Measurements from ENCODE around the gene YIF1A.

DNA sequence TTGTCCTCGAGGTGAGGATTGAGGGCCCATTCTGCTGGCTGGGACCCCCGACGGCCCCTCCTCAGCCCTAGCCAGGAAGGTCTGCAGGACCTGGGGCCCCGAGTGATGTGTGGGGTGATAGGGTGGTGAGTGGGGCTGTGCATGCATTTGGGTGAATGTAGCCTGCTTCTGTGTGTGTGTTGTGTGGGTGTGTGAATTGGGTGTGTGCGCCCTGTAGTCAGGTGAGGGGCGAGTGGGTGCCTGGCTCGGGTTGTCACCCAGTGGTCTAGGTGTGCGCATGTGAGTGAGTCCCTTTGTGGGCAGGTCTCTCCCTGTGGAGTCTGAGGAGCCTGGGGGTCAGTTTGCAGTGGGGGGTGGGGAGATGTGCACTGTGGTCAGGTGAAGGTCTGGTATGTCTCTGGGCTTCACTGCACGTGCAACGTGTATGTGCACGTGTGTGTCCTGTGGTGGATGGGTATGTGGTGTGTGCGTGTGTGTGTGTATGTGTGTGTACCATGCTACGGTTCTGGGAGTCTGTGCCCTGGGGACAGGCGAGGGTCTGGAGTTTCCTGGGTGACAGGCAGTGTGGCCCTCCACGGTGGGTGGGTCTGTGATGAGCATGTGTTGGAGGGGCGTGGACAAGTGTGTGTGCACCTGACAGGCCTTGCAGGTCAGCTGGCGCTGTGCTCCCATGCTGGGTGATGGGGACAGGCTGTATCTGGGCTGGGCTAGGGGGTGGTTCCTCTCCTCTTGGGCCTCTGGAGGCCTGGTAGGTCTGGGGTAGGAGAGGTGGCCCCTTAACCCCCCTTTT is 3.8 kb upstream of the YIF1A start:
- TF ChIP-seq, protein P1, sequence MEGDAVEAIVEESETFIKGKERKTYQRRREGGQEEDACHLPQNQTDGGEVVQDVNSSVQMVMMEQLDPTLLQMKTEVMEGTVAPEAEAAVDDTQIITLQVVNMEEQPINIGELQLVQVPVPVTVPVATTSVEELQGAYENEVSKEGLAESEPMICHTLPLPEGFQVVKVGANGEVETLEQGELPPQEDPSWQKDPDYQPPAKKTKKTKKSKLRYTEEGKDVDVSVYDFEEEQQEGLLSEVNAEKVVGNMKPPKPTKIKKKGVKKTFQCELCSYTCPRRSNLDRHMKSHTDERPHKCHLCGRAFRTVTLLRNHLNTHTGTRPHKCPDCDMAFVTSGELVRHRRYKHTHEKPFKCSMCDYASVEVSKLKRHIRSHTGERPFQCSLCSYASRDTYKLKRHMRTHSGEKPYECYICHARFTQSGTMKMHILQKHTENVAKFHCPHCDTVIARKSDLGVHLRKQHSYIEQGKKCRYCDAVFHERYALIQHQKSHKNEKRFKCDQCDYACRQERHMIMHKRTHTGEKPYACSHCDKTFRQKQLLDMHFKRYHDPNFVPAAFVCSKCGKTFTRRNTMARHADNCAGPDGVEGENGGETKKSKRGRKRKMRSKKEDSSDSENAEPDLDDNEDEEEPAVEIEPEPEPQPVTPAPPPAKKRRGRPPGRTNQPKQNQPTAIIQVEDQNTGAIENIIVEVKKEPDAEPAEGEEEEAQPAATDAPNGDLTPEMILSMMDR (IDR thresholded peaks at IDR 0.05), result no peak
- no peak for TF ChIP-seq EZH2phosphoT487 (IDR thresholded peaks at IDR 0.05)
- TF ChIP-seq EZH2 (IDR thresholded peaks at IDR 0.05), result no peak
